ENCODE data around the gene IGLON5.

Gene IGLON5

DNA sequence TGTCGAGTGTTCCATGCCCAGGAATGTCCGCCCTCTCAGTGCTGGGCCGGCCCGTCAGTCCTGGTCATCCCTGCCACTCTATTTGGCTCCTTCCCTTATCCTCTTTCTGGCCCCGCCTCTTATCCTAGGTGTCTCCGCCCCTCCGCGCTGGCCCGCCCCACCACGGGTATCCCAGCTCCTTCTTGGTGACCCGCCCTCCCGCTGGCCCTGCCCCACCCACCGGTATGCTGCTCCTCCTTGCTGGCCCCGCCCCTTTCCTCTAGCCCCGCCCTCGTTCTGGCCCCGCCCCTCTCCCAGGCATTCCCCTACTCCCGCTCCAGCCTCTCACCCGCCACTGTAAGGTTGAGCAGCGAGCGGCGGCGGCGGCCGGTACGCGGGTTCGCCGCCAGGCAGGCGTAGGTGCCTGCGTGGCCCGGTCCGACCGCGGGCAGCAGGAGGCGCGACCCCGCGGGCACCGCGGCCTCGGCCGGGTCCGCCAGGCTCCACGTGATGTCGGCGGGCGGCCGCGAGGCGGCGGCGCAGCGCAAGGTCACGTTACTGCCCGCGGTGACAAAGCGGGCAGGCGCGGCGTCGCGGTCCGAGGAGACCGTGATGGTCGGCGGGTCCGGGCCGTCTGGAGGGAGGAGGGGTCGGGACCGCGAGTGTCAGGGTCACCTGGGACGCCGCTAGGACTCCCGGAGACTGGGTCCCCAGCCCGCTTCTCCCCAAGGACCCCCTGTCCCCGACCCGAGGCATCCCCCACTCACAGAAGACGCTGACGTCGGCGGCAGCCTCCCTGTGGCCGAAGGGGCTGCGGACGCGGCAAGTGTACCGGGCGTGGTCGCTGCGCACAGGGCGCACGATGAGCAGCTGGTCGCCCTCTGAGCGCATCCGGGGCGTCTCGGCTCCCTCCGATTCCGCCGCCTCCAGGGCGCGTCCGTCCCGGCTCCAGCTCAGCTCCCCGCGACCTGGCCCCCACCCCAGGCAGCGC is 28.5 kb downstream of the IGLON5 start:
- DNase-seq: no peak

DNA sequence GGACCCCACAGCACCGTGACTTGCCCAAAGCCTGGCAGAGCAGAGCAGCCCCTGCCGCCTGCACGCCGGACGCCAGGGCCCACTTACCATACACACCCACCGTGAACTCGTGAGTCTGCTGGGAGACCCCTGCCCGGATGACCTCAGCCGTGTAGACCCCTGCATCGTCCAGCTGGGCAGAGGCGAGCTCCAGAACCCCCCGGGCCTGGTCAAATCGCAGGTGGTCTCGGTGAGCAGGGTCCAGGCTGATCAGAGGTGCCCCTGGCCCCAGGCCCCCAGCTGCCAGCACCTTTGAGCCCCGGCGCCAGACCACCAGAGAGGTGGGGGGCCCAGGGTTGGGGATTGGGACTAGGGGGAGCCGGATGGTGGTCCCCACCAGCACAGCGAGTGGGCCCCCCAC is 29.6 kb downstream of the IGLON5 start:
- DNase-seq: no peak

DNA sequence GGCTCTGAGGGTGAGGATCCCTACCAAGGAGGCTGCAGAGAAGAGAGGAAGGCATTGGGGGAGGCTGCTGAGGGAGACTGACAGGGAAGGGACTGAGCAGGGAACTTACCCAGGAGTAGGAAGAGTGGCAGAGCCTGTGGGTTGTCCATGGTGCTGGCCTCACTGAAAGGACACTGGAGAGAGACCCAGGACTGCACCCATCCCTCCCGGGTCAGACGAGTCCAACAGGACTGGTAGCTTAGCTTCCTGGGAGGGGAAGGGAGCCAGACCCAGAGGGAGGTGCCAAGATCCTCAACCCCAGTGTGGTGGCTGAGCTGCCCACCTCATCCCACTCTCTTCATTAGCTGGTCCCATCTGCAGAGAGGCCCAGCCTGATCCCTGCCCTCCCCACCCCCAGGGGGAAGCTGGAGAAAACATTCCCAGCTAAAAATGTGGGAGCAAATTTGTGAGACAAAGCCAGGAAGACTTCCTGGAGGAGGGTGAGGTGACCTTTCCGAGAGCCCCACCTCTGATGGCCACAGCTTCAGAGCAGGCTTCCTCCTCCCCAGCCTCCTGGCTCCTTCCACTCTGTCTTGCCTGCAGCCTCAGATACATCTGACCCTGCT is 30.6 kb downstream of the IGLON5 start, which contains the start of gene VSIG10L:
TSS of gene VSIG10L (minus strand) at position 164 of the 605 bp plus-strand sequence. CDS start at position 149, 15 bp downstream.
- DNase-seq: no peak

DNA sequence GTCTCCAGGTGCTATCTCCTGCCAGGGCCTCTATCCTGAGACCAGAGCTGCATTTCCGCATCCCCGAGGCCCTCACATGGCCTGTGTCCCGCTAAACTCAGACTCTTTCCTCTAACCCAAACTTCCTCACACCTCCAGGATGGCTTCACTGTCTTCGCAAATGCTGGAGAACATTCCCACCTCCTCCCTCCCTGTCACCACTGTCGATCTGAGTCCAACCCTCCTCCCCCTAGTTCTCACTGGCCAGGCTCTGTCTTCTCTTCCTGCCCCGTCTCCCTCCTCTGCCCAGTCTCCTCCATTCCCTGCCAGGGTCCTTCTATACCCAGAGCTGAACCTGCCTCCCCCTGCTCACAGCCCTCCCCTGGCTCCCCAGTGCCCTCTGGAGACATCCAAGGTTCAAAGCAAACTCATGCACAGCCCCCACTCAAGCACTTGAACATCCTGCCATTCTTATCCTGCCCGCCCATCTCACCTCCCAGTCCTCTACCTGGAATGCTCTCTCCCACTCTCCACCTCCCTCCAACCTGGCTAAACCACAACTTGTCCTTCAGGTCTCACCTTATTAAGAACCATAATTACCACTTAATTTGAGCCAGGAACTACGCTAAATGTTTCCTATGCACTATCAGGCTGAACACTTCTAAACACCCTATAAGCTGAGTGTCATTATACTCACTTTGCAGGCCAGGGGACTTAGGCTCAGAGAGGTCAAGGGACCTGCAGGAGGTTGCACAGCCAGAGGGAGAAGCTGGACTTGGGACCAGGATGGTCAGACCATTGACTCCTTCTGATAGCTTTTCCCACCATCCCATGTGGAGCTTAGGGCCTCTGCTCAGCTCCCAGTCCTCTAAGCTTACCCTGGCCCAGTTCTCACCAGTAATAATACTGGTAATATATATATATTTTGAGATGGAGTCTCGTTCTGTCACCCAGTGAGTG is 31.5 kb downstream of the IGLON5 start:
- DNase-seq: no peak

DNA sequence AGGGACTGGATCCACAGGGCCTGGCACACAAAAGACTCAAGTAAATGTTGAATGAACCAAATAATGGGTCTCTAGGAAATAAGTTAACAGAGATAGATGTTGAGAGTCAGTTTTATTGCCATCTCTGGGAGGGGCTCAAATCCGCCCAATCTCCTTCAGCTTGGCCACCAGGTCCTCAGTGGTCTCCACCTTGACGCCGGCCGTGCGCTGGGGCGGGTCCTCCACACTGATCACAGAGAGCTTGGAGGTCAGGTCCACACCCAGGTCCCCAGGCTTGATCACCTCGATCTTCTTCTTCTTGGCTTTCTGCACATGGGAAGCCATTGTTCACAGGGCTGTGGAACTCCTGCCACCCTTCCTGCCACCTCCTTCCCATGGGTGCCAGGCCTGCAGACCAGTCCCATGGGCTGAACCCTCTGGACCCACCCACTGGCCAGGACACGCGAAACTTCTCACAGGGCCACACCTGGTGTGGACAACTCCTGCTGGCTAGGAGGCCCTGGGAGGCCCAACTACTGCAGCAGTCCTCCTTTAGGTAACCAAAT is 33.7 kb downstream of the IGLON5 start:
- no peak for DNase-seq

DNA sequence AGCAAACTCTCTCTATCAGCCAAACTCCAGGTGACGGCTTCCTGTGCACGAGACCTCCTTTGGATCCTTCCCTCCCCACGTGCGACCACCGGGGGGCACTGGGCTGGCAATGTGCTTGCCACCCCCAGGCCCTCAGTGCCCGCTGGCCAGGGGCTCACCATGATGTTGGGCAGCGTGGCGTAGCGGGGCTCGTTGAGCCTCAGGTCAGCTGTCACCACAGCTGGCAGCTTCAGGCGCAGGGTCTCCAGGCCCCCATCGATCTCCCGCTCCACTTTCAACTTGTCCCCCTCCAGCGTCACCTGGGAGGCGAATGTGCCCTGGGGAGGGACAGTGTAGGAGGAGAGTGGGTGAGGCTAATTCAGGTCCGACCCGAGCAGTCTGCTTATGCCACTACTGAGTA is 35.3 kb downstream of the IGLON5 start:
- DNase-seq: no peak

DNA sequence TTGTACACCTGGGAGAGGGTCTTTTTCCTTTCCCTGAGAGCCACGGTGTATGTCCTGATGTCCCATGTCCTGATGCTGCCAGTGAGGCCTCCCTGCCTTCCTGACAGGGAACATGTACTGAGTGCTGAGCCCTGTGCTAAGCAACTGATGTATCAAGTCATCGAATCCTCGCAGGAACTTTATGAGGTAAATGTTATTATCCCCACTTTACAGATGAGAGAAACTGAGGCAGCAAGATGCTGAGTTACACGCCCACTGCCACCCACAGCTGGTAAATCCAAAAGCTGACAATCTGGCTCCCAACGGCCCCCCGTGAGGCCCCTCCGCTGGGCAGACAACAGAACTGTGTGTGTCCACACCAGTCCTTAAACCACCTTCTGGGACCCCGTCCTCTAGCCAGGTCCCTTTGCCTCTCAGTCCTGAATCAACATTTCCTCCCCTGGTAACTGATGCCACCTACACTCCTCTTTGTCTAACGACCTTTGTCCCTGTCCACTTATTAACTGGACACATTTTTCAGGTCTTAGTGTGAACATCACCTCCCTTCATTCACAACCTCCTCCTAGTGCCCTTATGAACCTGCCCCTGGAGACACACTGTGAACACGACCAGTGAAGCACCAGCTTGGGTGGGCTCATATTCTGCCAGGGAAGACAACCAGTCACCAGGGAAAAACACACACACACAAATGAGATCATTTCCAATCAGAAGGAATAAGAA is 35.9 kb downstream of the IGLON5 start:
- no peak for DNase-seq

DNA sequence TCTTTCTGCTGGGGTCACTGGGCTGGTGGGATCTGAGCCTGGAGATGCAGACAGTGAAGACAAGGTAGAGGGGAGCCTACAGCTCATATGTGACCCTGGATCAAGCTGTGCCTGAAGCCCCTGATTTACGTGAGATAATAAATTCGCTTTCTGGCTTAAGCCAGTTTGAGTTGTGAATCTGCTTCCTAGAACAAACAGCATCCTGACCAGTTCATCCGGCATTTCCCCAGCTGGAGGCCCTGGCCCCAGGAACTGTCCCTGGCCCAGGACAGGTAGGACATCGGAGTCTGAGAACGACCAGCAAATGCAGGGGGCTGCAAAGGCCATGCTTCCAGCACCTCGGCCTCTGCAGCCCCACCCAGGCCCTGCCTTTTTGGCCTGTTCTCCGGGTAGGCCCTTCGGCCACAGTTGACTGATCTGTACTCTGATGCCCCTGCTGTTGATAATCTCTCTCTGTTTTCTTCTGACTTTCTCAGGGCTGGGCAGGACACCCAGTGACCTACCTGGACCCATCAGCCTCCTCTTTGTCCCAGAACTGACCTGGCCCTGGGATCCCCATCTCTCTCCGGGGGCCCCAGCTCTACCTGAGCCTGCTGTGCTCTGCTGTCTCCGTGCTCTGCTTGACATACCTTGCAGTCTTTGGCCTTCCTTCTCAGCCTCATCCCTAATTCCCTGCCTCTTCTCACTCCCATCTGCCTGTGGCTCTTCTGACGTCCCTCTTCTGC is 40.0 kb downstream of the IGLON5 start:
- DNase-seq: no peak

DNA sequence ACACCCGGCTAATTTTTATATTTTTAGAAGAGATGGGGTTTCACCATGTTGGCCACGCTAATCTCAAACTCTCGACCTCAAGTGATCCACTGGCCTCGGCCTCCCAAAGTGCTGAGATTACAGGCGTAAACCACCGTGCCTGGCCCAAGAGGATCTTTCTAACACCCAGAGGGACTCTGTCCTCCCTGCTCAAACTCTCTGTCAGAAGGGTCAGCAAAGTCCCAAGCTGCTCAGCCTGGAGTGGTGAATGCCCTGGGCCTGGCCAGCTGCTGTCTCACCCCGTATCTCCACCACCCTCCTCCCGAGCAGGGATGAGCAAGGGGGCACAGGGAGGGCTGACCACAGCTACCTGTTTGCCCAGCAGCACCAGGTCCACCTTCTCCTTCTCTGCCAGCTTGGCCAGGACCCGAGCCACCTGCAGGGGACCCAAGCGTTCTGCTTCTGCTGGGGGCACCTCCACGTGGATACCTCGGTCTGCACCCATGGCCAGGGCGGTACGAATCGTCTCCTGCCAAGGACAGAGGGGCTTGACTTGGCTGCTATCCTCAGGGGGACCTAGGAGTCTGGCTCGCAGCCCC is 41.4 kb downstream of the IGLON5 start:
- no peak for DNase-seq

DNA sequence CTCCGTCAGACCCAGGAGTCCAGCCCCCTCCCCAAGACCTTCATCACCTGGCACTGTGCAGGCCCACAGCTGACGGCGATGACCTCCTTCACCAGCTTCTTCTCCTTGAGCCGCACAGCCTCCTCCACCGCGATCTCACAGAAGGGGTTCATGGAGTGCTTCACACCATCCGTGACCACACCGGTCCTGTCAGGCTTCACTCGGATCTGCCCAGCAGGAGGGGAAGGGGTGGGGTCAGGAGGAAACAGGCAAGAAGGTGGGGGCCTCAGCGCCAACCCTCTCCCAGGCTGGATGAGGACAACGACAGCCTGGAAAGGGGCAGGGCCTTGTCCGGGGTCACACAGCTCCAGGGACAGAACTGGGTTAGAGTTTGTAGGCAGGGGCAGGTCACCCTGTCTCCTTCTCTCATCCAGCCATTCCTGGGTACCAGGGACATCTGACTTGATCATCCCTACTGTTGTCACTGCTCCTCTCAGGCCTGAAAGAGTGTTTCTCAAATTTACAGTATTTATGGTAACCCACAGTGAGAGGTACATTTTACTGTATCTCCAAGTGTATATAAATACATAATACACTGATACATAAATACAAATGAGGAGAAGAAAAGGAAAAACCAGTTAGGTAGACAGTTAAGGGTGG is 42.8 kb downstream of the IGLON5 start:
- DNase-seq: no peak

DNA sequence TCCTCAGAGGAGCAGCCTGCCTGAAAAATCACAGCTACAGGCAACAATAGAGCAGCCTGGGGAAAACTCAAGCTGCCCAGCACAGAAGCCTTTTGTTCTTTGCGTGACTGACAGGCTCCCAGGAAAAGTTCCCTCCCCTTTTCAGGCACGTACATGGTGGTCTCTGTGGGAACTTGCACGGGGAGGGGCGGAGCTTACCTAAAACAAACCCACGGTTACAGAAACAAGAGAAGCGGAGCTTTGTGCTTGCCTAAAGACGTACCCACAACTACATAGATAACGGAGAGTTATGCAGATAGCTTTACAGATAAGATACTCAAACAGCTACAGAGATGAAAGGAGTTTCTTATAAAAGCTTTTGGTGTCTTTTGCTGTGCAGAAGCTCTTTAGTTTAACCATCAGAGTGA is 43.3 kb downstream of the IGLON5 start:
- DNase-seq: no peak

DNA sequence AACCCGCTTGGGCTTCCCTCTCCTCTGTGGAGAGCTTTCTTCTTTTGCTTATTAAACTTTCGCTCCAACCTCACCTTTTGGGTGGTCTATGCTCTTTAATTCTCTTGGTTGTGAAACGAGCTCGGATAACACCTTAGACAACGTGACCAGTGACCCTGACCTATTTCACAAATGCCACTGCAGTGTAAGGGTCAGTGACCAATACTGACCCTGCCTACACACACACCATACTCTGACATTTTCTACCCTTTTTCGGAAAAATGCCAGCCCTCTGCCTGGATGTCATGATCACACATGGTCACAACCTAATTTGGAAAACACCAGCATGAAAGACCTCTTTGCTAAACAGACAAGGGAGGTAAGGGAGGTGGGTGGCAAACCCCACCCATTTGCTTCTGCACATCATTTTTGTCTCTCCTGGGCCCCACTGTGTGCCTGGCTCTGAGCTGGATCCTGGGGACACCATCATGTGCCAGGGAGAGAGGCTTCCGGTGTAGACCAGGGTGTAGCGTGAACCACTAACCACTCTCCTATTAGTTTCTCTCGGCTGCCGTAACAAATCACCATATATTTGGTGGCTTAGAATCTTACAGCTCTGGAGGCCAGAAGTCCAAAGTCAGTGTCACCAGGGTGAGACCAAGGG is 44.8 kb downstream of the IGLON5 start:
- no peak for DNase-seq

DNA sequence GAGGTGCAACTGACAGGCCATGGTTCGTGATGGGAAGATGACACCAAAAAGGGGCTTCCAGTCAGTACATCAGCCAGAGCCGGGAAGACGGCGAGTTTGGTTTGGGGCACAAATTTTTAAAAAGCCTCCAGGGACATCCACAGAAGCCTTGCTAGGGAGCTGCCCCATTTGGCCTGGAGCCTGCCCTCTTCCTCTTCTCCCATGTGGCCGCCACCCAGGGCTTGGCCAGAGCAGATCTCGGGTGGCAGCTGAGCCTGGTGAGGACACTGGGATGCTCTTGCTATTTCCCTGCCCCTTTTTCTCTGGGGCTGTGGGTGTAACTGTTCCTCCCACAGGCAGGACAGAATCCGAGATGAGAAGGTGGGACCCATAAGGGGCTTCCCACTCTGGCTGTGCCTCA is 46.5 kb downstream of the IGLON5 start:
- DNase-seq: no peak

DNA sequence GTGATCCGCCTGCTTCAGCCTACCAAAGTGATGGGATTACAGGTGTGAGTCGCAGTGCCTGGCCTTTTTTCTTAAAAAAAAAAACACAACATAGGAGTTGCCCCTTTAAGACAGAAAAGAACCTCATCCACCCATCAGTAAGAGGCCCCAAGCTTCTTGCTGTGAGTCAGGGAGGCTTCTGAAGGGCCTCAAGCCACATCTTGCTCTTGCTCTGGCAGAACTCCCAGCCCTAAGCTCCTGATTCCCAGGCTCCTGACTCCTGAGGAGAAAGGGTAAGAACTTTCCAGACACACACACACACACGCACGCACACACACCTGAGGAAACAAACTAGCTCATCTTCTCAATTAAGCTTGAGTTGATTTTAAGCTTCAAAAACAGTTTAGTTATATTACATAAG is 47.9 kb downstream of the IGLON5 start:
- DNase-seq: no peak

DNA sequence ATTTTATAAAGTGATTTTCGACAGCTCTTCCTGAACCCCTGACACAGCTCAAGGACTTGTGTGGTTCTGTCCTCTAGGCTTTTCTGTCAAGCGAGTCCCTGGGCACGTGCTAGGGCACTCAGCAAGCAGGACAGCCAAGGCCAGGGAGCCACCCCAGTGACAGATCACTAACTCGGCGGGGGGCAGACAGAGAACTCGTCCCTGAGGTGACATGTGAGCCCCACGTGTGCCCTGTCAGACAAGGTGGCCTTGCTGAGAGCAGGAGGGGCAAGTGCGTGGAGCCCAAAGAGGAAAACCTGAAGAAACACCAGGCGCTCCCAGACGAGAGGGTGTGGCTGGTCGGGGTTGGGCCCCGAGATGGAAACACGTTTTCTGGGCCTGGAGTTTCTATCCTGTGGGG is 49.8 kb downstream of the IGLON5 start:
- DNase-seq: no peak

DNA sequence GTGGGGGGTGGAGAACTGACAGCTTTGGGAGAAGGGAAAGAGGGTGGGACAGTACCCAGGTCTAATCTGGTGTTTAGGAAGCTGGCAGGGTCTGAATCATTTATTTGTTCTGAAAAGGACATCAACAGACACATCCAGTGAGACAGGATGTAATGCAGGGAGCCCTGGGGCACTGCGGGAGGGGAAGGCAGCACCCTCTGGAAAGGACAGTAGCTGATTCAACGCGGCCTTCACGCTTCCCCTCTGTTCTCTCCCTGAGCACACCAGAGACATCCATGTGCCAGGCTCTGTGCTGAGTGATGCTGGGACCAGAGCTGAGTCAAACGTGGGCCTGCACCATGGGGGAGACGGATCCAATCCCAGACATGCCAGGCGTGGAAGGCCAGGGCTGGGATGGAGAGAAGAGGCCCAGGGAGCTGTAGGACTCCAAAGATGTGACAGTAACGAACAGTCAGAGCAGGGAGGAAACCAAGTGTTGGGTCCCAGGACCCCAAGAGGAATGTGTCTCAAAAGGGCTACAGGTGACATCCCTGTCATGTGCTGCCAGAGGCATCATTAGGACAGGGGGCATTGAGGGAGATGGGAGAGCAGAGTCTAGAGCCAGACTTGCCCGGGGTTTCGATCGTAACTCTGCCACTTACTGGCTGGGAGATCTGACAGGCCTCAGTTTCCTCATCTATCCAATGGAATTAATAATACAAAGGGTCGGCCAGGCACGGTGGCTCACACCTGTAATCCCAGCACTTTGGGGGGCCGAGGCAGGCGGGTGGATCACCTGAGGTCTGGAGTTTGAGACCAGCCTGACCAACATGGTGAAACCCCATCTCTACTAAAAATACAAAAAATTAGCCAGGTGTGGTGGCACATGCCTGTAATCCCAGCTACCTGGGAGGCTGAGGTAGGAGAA is 53.0 kb downstream of the IGLON5 start:
- no peak for DNase-seq

DNA sequence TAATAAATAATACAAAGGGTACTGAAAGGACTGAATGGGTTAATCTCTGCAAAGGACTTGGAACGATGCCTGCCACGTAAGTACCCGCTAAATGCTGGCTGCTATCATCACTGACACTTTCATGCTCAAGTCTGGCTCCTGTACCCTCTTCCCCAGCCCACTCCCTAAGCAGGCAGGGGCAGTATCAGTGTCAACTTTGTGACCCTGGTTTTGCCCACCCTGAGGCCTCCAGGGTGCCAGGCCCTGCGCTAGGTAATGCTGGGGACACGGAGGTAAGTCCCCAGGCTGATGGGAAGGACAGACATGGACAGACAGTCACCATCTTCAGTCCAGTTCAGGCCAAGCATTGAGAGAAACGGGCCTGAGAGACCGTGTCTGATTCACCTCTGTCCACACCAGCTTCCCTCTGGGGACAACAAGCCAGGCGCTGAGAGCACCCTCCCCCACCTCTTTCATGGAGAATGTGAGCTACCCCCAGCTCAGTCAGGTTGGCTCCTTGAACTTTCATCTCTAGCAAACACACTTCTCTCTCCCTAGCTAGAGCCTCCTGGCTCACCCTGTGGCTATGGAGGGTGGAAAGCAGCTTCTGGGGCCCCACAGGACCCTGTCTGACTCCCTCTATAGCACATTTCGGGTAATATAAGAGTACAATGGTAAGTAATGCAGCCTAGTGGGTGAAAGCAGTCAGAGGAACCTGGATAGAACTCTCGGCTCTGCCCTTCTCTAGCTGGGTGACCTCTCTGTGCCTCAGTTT is 53.9 kb downstream of the IGLON5 start:
- DNase-seq: no peak

DNA sequence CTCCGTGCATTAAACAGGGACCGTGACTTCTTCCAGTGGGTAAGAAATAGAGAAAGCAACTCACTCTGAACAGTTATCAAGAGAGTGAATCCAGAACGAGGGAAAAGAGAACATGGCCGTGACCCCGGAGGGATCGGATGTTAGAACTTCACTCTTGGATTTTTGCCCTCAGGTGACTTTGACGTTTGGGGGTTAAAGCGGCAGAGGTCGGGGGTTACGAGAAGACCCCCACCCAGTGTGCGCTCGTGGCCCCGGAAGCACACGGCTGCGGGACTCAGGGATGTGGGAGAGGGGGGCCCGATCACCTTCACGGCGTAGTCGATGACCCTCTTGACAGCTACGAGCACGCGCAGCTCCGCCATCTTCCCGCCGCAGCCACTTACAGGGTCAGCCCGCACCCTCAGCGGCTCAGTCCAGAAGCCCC is 54.5 kb downstream of the IGLON5 start, which contains the start of gene ETFB:
TSS of gene ETFB (minus strand) at position 424 of the 424 bp plus-strand sequence. CDS start at position 362, 62 bp downstream.
- no peak for DNase-seq

All from NCI-H1694 treated with DMSO at 0.1 percent for 48 hours (cell line).